ENCODE data around the gene PDX1.

Gene PDX1

DNA sequence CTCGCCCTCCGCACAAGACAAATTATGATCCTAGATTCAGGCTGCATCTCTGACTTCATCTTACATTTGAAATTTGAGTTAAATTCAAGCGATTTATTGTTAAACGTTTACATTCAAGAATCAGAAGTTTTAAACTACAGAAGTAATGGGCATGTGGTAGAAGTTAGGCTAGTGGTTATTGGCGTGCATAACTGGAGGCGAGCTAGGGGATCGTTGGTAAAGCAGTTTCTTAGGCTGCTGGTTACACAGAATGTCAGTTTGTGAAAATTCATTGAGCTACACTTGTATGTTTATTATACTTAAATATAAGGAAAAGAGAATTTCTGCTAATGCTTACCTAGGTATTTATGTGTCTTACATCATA is 50.0 kb downstream of the PDX1 start:
- no peak overlapping the region for H3K4me3 Mint-ChIP-seq
- peaks cover 43% of the 10 kb centered on the region for H3K4me1 Mint-ChIP-seq
- H3K27ac Mint-ChIP-seq: no peak overlapping the region

DNA sequence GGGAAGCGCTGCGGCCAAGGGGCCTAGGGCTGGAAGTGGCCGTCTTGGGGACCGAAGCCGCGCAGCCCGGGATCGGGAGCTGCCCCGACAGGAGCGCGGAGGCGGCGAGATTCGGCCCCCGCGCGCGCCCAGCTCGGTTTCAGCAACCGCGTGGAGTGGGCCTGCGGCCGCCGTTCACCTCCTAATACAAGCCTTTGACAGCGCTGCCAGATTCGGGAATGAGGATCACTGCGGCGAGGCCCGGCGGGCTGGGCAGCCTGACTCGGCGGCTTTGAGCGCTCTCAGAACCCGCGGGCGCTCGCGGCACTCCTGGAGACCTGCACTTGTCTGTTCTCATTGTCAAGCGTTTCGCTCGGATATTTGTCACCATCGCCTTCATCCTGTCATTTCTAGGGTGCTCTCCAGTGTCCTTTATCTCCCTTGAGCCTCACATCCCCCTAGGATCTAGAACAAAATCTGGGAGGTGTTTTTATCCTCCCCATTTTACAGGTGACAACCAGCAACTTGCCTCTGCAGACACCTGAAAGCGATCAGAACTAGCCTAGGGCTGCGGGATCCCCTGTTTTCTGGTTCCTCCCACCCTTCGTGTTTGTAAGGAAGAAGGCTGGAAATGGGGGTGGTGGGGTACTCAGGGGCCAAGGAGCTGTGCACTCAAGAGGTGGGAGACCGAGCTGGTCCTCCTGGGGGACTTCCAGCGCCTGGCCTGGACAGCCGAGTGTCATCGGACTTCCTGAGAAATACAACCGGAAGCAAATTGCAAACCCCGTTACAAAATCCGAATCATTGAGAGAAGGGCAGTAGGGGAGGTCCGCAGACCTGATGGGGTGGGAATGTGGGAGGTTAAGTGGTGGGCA is 50.8 kb downstream of the PDX1 start:
- no peak for ATAC-seq
- H3K9me3 Mint-ChIP-seq: no peaks in the 10 kb centered on the region
- H3K27ac Mint-ChIP-seq: no peak overlapping the region
- peak overlapping the region; percentile 22 for H3K4me3 Mint-ChIP-seq
- H3K36me3 Mint-ChIP-seq: no peaks in the 10 kb centered on the region
- peaks cover 99% of the 10 kb centered on the region for H3K27me3 Mint-ChIP-seq
- H3K4me1 Mint-ChIP-seq: peaks cover 48% of the 10 kb centered on the region

More for the DNA sequence above, 50.0 kb downstream of the PDX1 start:
- no peaks in the 10 kb centered on the region for H3K9me3 Mint-ChIP-seq
- peaks cover 99% of the 10 kb centered on the region for H3K27me3 Mint-ChIP-seq
- ATAC-seq: no peak
- H3K36me3 Mint-ChIP-seq: no peaks in the 10 kb centered on the region

DNA sequence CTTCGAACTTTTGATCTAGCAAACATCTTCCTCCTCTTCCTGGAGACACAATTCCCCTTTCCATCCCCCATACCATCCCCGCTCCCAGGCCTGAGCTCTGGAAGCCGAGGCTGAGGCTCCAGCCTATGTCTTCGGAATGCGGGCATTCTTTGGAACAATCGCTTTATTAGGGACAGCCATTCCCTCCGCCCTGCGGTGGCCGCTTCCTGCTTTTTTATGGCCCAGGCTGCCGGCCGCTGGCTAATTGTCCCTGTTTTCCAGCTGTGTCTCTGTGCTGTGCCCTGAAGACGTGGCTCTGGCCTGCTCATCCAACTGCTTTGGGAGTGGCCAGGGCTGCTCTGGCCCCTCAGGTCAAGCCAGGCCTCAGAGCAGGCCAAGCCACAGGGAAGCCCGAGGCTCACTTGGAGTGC is 51.4 kb downstream of the PDX1 start:
- Mint-ChIP-seq H3K4me1 (peaks cover 50% of the 10 kb centered on the region), H3K4me3 (no peak overlapping the region), H3K27me3 (peaks cover 99% of the 10 kb centered on the region), H3K27ac (no peak overlapping the region), H3K36me3 (no peaks in the 10 kb centered on the region), H3K9me3 (no peaks in the 10 kb centered on the region)
- ATAC-seq: no peak

DNA sequence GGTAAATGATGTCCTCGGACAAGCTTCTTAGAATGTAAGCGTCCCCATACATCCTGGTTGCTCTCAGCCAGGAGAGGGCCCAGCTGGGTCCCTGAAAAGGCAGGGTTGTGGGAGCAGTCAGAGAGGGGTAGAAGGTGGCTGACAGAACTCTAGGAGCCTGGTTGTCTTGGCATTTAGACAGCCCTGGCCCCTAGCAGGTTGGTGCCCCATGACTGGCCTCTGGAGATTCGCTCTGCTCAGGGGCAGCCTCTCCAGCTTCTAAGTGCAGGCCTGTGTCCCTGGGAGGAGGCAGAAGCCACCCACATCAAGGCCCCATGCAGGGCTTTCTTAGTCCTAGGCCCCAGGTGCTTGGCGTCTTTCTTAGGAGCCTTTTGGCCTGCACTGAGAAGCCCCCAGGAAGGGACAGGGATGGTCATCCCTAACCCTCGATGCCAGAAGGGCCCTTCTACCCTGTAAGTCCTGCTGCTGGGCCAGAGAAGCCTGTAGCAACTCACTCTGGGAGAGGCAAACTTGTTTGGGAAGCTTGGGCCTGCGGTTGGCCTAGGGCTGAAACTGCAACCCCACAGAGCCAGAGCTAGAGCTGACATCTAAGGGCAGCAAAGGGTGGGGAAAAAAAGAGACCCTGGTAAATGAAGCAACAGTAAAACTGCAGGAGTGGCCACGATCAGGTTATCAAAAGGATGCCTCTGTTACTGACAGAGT is 52.1 kb downstream of the PDX1 start:
- Mint-ChIP-seq H3K27me3 (peaks cover 95% of the 10 kb centered on the region), H3K9me3 (no peaks in the 10 kb centered on the region), H3K27ac (no peak overlapping the region), H3K4me1 (peaks cover 47% of the 10 kb centered on the region), H3K4me3 (no peak overlapping the region), H3K36me3 (no peaks in the 10 kb centered on the region)
- no peak for ATAC-seq

DNA sequence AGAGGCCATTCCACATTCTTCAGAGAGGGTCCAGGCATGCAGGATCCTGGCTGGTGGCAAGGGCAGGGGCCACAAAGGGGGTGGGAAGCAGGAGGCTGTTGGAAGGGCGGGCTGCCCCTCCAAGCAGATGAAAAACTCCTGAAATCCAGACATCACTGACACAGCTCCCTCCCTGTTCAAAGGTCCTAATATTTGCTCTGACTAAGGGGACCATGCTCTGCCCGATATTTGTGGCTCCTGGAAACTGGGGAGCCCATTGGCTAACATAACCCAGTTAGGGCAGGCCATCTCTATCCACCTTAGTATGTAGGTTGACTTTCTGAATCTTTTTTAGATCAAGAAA is 52.6 kb downstream of the PDX1 start:
- no peak overlapping the region for H3K27ac Mint-ChIP-seq
- peaks cover 95% of the 10 kb centered on the region for H3K27me3 Mint-ChIP-seq

GRCh38 chr13:27973291-27973690 is 53.5 kb downstream of the PDX1 start:
- no peaks in the 10 kb centered on the region for H3K36me3 Mint-ChIP-seq
- no peak for ATAC-seq
- H3K27ac Mint-ChIP-seq: no peak overlapping the region
- no peaks in the 10 kb centered on the region for H3K9me3 Mint-ChIP-seq
- H3K4me3 Mint-ChIP-seq: no peak overlapping the region
- H3K27me3 Mint-ChIP-seq: peaks cover 95% of the 10 kb centered on the region
- H3K4me1 Mint-ChIP-seq: peaks cover 40% of the 10 kb centered on the region

More for the DNA sequence above, 52.6 kb downstream of the PDX1 start:
- H3K4me1 Mint-ChIP-seq: peaks cover 44% of the 10 kb centered on the region
- no peak for ATAC-seq
- H3K4me3 Mint-ChIP-seq: no peak overlapping the region
- no peaks in the 10 kb centered on the region for H3K36me3 Mint-ChIP-seq
- no peaks in the 10 kb centered on the region for H3K9me3 Mint-ChIP-seq

DNA sequence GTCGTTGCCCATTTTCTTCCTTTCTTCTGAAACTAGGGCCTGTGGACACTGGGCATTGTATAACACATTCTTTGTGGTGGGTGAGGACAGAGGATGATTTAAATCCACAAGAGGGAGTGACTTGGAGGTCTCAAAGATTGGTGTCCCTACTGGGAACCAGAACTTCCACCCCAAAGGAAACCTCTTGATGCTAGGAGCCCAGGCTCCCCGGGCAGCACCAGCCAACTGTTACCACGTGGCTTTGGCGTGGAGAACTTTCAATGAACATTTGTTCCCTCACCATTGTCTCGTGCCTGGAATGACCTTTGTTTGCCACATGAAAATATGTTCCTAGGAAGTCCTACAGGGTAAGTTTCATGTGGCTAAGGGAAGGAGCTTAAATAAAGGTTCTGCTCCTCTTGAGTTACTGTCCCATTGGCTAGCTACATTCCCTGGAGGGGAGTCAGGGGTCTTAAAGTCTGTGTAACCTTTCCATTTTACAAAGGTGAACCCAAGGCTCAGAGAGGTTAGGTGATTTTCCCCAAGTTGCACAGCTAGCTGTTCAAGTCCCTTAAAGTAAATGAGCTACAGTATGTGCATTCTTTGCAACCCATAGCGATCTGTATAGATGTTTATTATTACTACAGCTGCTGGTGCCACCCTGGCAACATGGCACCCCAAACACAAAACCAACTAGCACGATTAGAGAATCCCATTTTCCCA is 54.3 kb downstream of the PDX1 start:
- H3K4me1 Mint-ChIP-seq: peaks cover 41% of the 10 kb centered on the region

More for the DNA sequence above, 54.3 kb downstream of the PDX1 start:
- peaks cover 95% of the 10 kb centered on the region for H3K27me3 Mint-ChIP-seq
- no peaks in the 10 kb centered on the region for H3K9me3 Mint-ChIP-seq
- no peaks in the 10 kb centered on the region for H3K36me3 Mint-ChIP-seq
- no peak for ATAC-seq
- H3K4me3 Mint-ChIP-seq: no peak overlapping the region
- no peak overlapping the region for H3K27ac Mint-ChIP-seq

All from stimulated activated memory B cell treated with anti-CD40 and anti-IgM and Interleukin-4, amounts not matched to agents 10 μg/mL and 1 μg/mL and 100 μg/mL, for 72 hours (primary cell).